MCF 10A (cell line): ENCODE measurements around the gene PTPN5. TPM values are rescaled to one million over a fixed set of nuclear protein-coding genes. Genes with fewer than 3 reads are reported as not detected.

Experiments used
- BruUV-seq: library from RNA; stranded (reverse); fragments of 400-500 nt; replicated peaks from 2 replicates; lab custom pipeline; 2021; lab: Mats Ljungman, UMichigan
- CTCF ChIA-PET: fragments of 300-600 bp; sonication (Branson Sonifier 250); formaldehyde crosslinking; extraction: SDS; loops from one replicate; lab custom pipeline; 2021; ENCODE audit warnings: antibody characterized with exemption, inconsistent platforms; lab: Yijun Ruan, JAX
- POLR2A ChIA-PET: fragments of 300-600, 350-650 bp; sonication (Branson Sonifier 250); formaldehyde crosslinking; extraction: SDS; loops from one replicate; lab custom pipeline; 2020; ENCODE audit warnings: antibody characterized with exemption, inconsistent platforms; lab: Yijun Ruan, JAX
- DNase-seq: peaks from one replicate; pipeline ENCODE4 v3.0.0-alpha.2; 2018; ENCODE audit not compliant: unreplicated experiment
- H3K27ac Mint-ChIP-seq: one replicate; pipeline ENCODE4 v1.8.0; 2022; ENCODE audit warnings: mild to moderate bottlenecking, low read depth, mixed read lengths; ENCODE audit not compliant: unreplicated experiment
- H3K27me3 Mint-ChIP-seq: one replicate; pipeline ENCODE4 v1.8.0; 2022; ENCODE audit warnings: mixed read lengths; ENCODE audit not compliant: insufficient read depth, unreplicated experiment
- H3K36me3 Mint-ChIP-seq: one replicate; pipeline ENCODE4 v1.8.0; 2022; ENCODE audit warnings: mild to moderate bottlenecking, moderate library complexity, mixed read lengths; ENCODE audit not compliant: insufficient read depth, unreplicated experiment
- H3K4me1 Mint-ChIP-seq: one replicate; pipeline ENCODE4 v1.8.0; 2022; ENCODE audit warnings: mixed read lengths; ENCODE audit not compliant: insufficient read depth, unreplicated experiment
- H3K4me3 Mint-ChIP-seq: one replicate; pipeline ENCODE4 v1.8.0; 2022; ENCODE audit warnings: mild to moderate bottlenecking, moderate library complexity, mixed read lengths; ENCODE audit not compliant: unreplicated experiment
- H3K9me3 Mint-ChIP-seq: one replicate; pipeline ENCODE4 v1.8.0; 2022; ENCODE audit warnings: mixed read lengths; ENCODE audit not compliant: unreplicated experiment
- intact Hi-C: fragments of 100-400 bp; cut with micrococcal nuclease; formaldehyde crosslinking; loops from 2 replicates; pipeline ENCODE4 v1.14.1; 2022
- total RNA-seq: library from RNA; stranded (reverse); gene quantifications from 2 replicates; pipeline ENCODE4 v1.2.3, GENCODE V29; 2022
- TF ChIP-seq, protein P1 (sequence below): fragments of 200-600 bp; IDR thresholded peaks from one replicate; pipeline ENCODE4 v1.8.0; 2022; ENCODE audit warnings: antibody characterized with exemption, mild to moderate bottlenecking; ENCODE audit not compliant: unreplicated experiment

The PTPN5 gene
- total RNA-seq, 1 experiment from 2014 or later: not detected

GRCh38 chr11:18698341-18699268, 93.0 kb downstream of the PTPN5 start, which contains the start of gene TMEM86A:
TMEM86A (plus strand) TSS chr11:18698779; CDS start chr11:18698887, 108 bp downstream.
- peak within 1 kb of the TSS; percentile 69 for H3K4me3 Mint-ChIP-seq
- BruUV-seq: no TSS peak
- peaks cover 17% of the 10 kb centered on the region for H3K27me3 Mint-ChIP-seq
- H3K4me1 Mint-ChIP-seq: peaks cover 12% of the 10 kb centered on the region
- TF ChIP-seq, protein P1, sequence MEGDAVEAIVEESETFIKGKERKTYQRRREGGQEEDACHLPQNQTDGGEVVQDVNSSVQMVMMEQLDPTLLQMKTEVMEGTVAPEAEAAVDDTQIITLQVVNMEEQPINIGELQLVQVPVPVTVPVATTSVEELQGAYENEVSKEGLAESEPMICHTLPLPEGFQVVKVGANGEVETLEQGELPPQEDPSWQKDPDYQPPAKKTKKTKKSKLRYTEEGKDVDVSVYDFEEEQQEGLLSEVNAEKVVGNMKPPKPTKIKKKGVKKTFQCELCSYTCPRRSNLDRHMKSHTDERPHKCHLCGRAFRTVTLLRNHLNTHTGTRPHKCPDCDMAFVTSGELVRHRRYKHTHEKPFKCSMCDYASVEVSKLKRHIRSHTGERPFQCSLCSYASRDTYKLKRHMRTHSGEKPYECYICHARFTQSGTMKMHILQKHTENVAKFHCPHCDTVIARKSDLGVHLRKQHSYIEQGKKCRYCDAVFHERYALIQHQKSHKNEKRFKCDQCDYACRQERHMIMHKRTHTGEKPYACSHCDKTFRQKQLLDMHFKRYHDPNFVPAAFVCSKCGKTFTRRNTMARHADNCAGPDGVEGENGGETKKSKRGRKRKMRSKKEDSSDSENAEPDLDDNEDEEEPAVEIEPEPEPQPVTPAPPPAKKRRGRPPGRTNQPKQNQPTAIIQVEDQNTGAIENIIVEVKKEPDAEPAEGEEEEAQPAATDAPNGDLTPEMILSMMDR: no peak
- H3K36me3 Mint-ChIP-seq: no peaks in the 10 kb centered on the region
- CTCF ChIA-PET: interaction anchor here (0.6 to 1.9 kb wide), 8 partner anchors 10 to 455 kb away, joined by 3 to 7 read pairs (median 3); no protein-coding TSS in a partner anchor
- no peaks in the 10 kb centered on the region for H3K9me3 Mint-ChIP-seq
- POLR2A ChIA-PET: interaction anchor here (0.6 to 1.9 kb wide), 7 partner anchors 9 to 303 kb away, joined by 3 to 10 read pairs (median 4); partner anchors contain the start of genes SPTY2D1, TSG101 and UEVLD
- H3K27ac Mint-ChIP-seq: peak within 1 kb of the TSS; percentile 23
- peak; percentile 78 for DNase-seq
- intact Hi-C loops: no loop called here

- H3K36me3 Mint-ChIP-seq: no peaks in the 10 kb centered on the region
- H3K4me3 Mint-ChIP-seq: peak overlapping the region; percentile 69
- H3K4me1 Mint-ChIP-seq: peaks cover 16% of the 10 kb centered on the region
- POLR2A ChIA-PET: interaction anchor here (1.0 to 1.9 kb wide), 2 partner anchors 9 to 63 kb away, joined by 5 to 10 read pairs; partner anchors contain the start of gene SPTY2D1
- intact Hi-C loops: no loop called here
- no peaks in the 10 kb centered on the region for H3K9me3 Mint-ChIP-seq
- no TSS peak for BruUV-seq
- CTCF ChIA-PET: interaction anchor here (0.6 to 1.9 kb wide), 6 partner anchors 9 to 172 kb away, joined by 3 to 7 read pairs (median 4); no protein-coding TSS in a partner anchor
- no peak overlapping the region for H3K27ac Mint-ChIP-seq
- no peak for DNase-seq
- TF ChIP-seq, protein P1: no peak
- peaks cover 11% of the 10 kb centered on the region for H3K27me3 Mint-ChIP-seq
Measured at GRCh38 chr11:18697576-18697975, 94.0 kb downstream of the PTPN5 start.

DNA sequence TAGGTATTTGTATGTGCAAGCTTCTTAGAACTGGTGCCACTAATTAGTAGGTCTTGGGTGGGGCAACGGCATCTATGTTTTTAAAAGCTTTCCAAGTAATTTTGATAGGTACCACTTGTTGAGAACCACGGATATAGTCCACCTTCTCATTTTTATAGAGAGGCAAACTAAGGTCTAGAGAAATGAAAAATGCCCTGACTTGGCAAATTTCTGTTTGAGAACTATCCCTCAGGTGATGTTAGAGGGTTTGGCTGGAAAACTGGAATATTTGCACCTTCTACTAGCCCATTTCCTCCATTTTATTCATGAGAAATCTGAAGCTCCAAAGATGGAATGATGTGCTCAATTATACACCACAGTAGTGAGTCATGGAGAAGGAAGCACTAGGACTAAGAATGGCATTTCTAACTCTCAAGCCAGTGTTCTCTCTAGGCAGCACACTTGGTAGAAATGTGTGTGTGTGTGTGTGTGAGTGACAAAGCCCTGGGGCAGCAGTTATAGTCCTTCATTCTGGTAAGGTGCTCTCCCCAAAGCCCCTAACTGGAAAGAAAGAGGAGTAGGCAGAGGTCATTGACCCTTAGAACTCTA, 94.9 kb downstream of the PTPN5 start:
- BruUV-seq: no TSS peak
- intact Hi-C loops: no loop called here
- Mint-ChIP-seq H3K9me3 (no peaks in the 10 kb centered on the region), H3K27ac (no peak overlapping the region), H3K27me3 (peaks cover 9% of the 10 kb centered on the region), H3K4me3 (no peak overlapping the region), H3K36me3 (no peaks in the 10 kb centered on the region), H3K4me1 (peaks cover 16% of the 10 kb centered on the region)
- TF ChIP-seq, protein P1: no peak
- ChIA-PET CTCF (interaction anchor here (0.9 kb wide), 1 partner anchor 36 kb away, joined by 4 read pairs; no protein-coding TSS in a partner anchor), POLR2A (interaction anchor here (0.6 kb wide), 1 partner anchor 1959 kb away, joined by 3 read pairs; no protein-coding TSS in a partner anchor)
- DNase-seq: no peak
